K562 (cell line): Measurements from ENCODE around the gene SEMA6D. TPM values are rescaled to one million over a fixed set of nuclear protein-coding genes. Genes with fewer than 3 reads are reported as not detected.

Experiments used
- ATAC-seq: fragments of 200-7000 bp; cut with Tn5 transposase; 3 replicates; pipeline ENCODE4 v1.9.1; 2020; ENCODE audit warnings: moderate library complexity
- BruUV-seq: library from RNA; stranded (reverse); fragments of 400-500 nt; replicated peaks from 2 replicates; lab custom pipeline; 2021; lab: Mats Ljungman, UMichigan
- CTCF ChIA-PET: fragments of 300-600 bp; formaldehyde crosslinking; extraction: SDS; loops from one replicate; lab custom pipeline; 2021; ENCODE audit warnings: low intra/inter-chr PET ratio; lab: Yijun Ruan, JAX
- POLR2A ChIA-PET: fragments of 300-600, 350-650 bp; sonication (Branson Sonifier 250); formaldehyde crosslinking; extraction: SDS; loops from one replicate; lab custom pipeline; 2021; ENCODE audit warnings: antibody characterized with exemption, inconsistent platforms; lab: Yijun Ruan, JAX
- DNase-seq, 4 experiments: peaks; one replicate each; pipeline versions ENCODE4 v3.0.0 to v3.0.0-alpha.2; 2011 to 2018; ENCODE audit warnings: low spot score in 3 of 4, mixed read lengths in 3 of 4; ENCODE audit errors: extremely low read depth in 1 of 4
- FAIRE-seq: peaks from 2 replicates; lab custom pipeline; 2011; peaks lifted over from hg19 to GRCh38; lab: Jason Lieb, UNC
- H2AFZ ChIP-seq: 2 replicates; pipeline ENCODE4 v1.6.0; 2011; ENCODE audit warnings: low read depth, low read length, control low read depth, inconsistent platforms
- H3K27ac ChIP-seq: fragments of 200-600 bp; 3 replicates; pipeline ENCODE4 v1.8.0; 2011; ENCODE audit warnings: low read depth, mild to moderate bottlenecking, control low read depth, inconsistent platforms, low read length, moderate library complexity, mixed read lengths; ENCODE audit errors: extremely low read depth
- H3K27me3 ChIP-seq, 2 experiments: fragments of 300-600 bp in 1 of 2; 2 replicates in 1 of 2; 3 replicates in 1 of 2; pipeline versions ENCODE4 v1.6.0 to v1.8.0; 2011; ENCODE audit warnings: inconsistent platforms in 2 of 2, low read length in 2 of 2, mild to moderate bottlenecking in 1 of 2, mixed read lengths in 1 of 2, moderate library complexity in 1 of 2; ENCODE audit not compliant: control insufficient read depth in 2 of 2, insufficient read depth in 2 of 2
- H3K36me3 ChIP-seq: fragments of 300-600 bp; 3 replicates; pipeline ENCODE4 v1.8.0; 2011; ENCODE audit warnings: mild to moderate bottlenecking, low read length, inconsistent platforms; ENCODE audit not compliant: control insufficient read depth, insufficient read depth
- H3K4me1 ChIP-seq, 2 experiments: fragments of 200-600 bp in 1 of 2; replicated peaks in 1 of 2; 2 replicates in 1 of 2; 3 replicates in 1 of 2; pipeline versions ENCODE4 v1.5.1 to v1.8.0; 2011; ENCODE audit warnings: inconsistent platforms in 2 of 2, low read length in 2 of 2, mild to moderate bottlenecking in 1 of 2, mixed read lengths in 1 of 2, moderate library complexity in 1 of 2; ENCODE audit not compliant: control insufficient read depth in 2 of 2, insufficient read depth in 2 of 2
- H3K4me2 ChIP-seq: 2 replicates; pipeline ENCODE4 v1.6.1; 2011; ENCODE audit warnings: low read length, control low read depth, inconsistent platforms, mixed read lengths; ENCODE audit not compliant: insufficient read depth
- H3K4me3 ChIP-seq: fragments of 200-600 bp; sonication (generic), shearing (Covaris generic); 2 replicates; pipeline ENCODE4 v1.5.1; 2016; ENCODE audit warnings: control low read depth, inconsistent platforms
- H3K79me2 ChIP-seq: fragments of 200-600 bp; 3 replicates; pipeline ENCODE4 v1.8.0; 2011; ENCODE audit warnings: low read length, inconsistent platforms; ENCODE audit not compliant: control insufficient read depth, insufficient read depth
- H3K9ac ChIP-seq, 2 experiments: 2 replicates each; pipeline versions ENCODE4 v1.6.0 to v1.6.1; 2011; ENCODE audit warnings: low read depth in 2 of 2, low read length in 2 of 2, control low read depth in 1 of 2, inconsistent platforms in 1 of 2, mild to moderate bottlenecking in 1 of 2, mixed read lengths in 1 of 2; ENCODE audit not compliant: insufficient read depth in 1 of 2
- H3K9me1 ChIP-seq: one replicate; pipeline ENCODE4 v1.6.0; 2011; ENCODE audit warnings: inconsistent platforms, mild to moderate bottlenecking, low read length, moderate library complexity; ENCODE audit not compliant: control insufficient read depth, insufficient read depth
- H3K9me3 ChIP-seq: replicated peaks from 2 replicates; pipeline ENCODE4 v1.5.1; 2011; ENCODE audit warnings: low read depth, low read length, inconsistent platforms; ENCODE audit not compliant: control insufficient read depth, insufficient read depth
- H4K20me1 ChIP-seq: replicated peaks from 2 replicates; pipeline ENCODE4 v1.6.1; 2011; ENCODE audit warnings: low read length, inconsistent platforms, mixed read lengths; ENCODE audit not compliant: control insufficient read depth, insufficient read depth
- BACH1 ChIP-seq: fragments of 200-800 bp; sonication (Bioruptor generic); IDR thresholded peaks from 2 replicates; pipeline ENCODE4 v1.6.1; 2016; ENCODE audit warnings: missing genetic modification characterization, missing compliant biosample characterization
- CBX1 ChIP-seq: sonication (generic); IDR thresholded peaks from 2 replicates; pipeline ENCODE4 v1.6.1; 2016; ENCODE audit warnings: antibody characterized with exemption, low read depth, mild to moderate bottlenecking
- CREB1 ChIP-seq, 2 experiments: sonication (generic) in 1 of 2; formaldehyde crosslinking in 1 of 2; IDR thresholded peaks; 2 replicates each; pipeline versions ENCODE4 v1.6.1 to v1.8.0; 2012 to 2022; ENCODE audit warnings: inconsistent platforms in 1 of 2, mild to moderate bottlenecking in 1 of 2, missing genetic modification reagents in 1 of 2, moderate library complexity in 1 of 2
- FOXK1 ChIP-seq: sonication (generic); formaldehyde crosslinking; IDR thresholded peaks from 2 replicates; pipeline ENCODE4 v1.8.0; 2022; ENCODE audit warnings: missing genetic modification reagents, mild to moderate bottlenecking, borderline replicate concordance
- MYNN ChIP-seq, 2 experiments: sonication (generic); formaldehyde crosslinking in 1 of 2; IDR thresholded peaks; 2 replicates each; pipeline versions ENCODE4 v1.5.0 to v1.6.1; 2016 to 2020; ENCODE audit warnings: antibody characterized with exemption in 1 of 2, missing genetic modification reagents in 1 of 2
- POLR2AphosphoS2 ChIP-seq: IDR thresholded peaks from 2 replicates; pipeline ENCODE4 v1.6.1; 2012; ENCODE audit warnings: low read length, improper control_type of control experiment
- SRSF3 ChIP-seq: fragments of 200-400 bp; formaldehyde crosslinking; IDR thresholded peaks from 2 replicates; pipeline ENCODE4 v1.6.1; 2016; ENCODE audit warnings: mild to moderate bottlenecking, low read length, moderate library complexity; ENCODE audit not compliant: insufficient read depth
- ZNF253 ChIP-seq: fragments of 250-450 bp; sonication (Bioruptor Pico); conservative IDR thresholded peaks from 2 replicates; pipeline ENCODE4 v1.6.1; 2021; ENCODE audit warnings: mild to moderate bottlenecking
- ZNF347 ChIP-seq: fragments of 450-650 bp; formaldehyde crosslinking; IDR thresholded peaks from 2 replicates; pipeline ENCODE4 v1.4.0; 2020; ENCODE audit warnings: low read depth, mild to moderate bottlenecking, moderate library complexity
- ZNF707 ChIP-seq: fragments of 250-450 bp; sonication (Bioruptor Pico); conservative IDR thresholded peaks from 2 replicates; pipeline ENCODE4 v1.8.0; 2022; ENCODE audit warnings: inconsistent platforms, mild to moderate bottlenecking, moderate library complexity
- WGBS: fragments of 100-300 bp; shearing (Covaris generic); methylation state at CpG from one replicate; pipeline ENCODE4 v1.1.6; 2016; ENCODE audit warnings: low coverage, mixed read lengths; ENCODE audit not compliant: insufficient coverage; ENCODE audit errors: missing lambda C conversion rate; 5-methylcytosine and 5-hydroxymethylcytosine counted together
- in situ Hi-C: fragments of 300-500 bp; cut with MboI; formaldehyde crosslinking; loops from 4 replicates; pipeline ENCODE4 v1.15.0; 2018; ENCODE audit warnings: inconsistent platforms, mixed read lengths
- intact Hi-C: fragments of 100-400 bp; cut with micrococcal nuclease; formaldehyde crosslinking; loops from 2 replicates; pipeline ENCODE4 v1.14.2; 2022
- polyA plus RNA-seq, 8 experiments: library from polyadenylated mRNA; depleted of rRNA in 4 of 8; stranded (reverse) in 5 of 8; unstranded in 3 of 8; fragments of >200 nt; fragmentation: Nextera tagmentation in 2 of 8; fragmentation: Illumina TruSeq in 1 of 8; extraction: Ambion mirVana in 2 of 8; extraction: Trizol in 1 of 8; gene quantifications; 2 replicates each; pipeline versions ENCODE4 v1.2.1 to v1.2.3, GENCODE V29; 2011 to 2014; ENCODE audit warnings: inconsistent platforms in 1 of 8, missing spikeins in 1 of 8
- total RNA-seq, 7 experiments: library from RNA; depleted of rRNA in 6 of 7; stranded (reverse); fragments of >200 nt in 6 of 7; fragmentation: Illumina TruSeq in 2 of 7; extraction: Trizol in 2 of 7; gene quantifications; 2 replicates each; pipeline versions ENCODE4 v1.2.1 to v1.2.3, GENCODE V29; 2011 to 2021; ENCODE audit warnings: low replicate concordance in 1 of 7
- TF ChIP-seq, protein P1 (sequence below): fragments of 250-450 bp; sonication (Bioruptor Pico); IDR thresholded peaks from 2 replicates; pipeline ENCODE4 v1.4.0; 2020; ENCODE audit warnings: borderline replicate concordance

SEMA6D gene
- total and polyA plus RNA-seq, 9 of the 15 experiments (the other 6 are each of a cell fraction or from before 2014, with no cell fraction given), result not detected

DNA sequence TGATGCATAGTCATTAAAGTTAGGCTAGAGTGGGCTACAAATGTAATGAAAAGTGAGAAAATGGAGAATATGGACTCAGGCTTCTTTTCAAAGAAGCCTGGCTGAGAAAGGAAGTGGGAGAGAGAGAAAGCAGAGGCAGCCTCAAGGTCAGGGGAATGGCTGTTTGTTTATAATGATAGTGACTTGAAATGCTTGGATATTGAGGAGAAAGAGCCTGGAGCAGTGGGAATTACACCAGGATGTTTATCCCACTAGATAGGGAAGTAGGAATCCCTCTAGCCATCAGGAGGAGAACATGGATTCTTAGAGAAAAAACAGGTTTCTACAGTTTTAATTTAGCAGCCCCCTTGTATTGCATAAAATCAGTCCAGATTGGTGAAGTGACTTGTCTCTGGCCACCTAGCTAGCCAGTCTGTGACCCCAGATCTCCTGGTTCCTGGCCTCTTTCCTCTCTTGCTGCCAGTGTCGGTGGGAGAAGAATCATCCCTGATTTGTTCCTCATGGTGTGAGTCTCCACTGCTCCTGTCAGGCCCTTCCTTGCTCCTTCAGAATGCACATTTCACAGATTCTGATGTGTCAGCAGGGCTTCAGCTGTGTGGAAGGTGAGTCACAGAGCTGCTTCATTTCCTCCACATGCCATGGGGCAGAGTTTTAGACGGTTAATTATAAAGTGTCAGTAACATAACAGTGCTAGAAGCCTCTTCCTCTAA lies 32.9 kb downstream of the SEMA6D start:
- 0% methylated on average over 2 of the region's 2 CpGs for WGBS
- no peak for TF ChIP-seq POLR2AphosphoS2
- TF ChIP-seq, protein P1, sequence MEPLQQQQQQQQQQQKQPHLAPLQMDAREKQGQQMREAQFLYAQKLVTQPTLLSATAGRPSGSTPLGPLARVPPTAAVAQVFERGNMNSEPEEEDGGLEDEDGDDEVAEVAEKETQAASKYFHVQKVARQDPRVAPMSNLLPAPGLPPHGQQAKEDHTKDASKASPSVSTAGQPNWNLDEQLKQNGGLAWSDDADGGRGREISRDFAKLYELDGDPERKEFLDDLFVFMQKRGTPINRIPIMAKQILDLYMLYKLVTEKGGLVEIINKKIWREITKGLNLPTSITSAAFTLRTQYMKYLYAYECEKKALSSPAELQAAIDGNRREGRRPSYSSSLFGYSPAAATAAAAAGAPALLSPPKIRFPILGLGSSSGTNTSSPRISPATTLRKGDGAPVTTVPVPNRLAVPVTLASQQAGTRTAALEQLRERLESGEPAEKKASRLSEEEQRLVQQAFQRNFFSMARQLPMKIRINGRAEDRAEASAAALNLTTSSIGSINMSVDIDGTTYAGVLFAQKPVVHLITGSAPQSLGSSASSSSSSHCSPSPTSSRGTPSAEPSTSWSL (CRISPR knock-in tag), result no peak
- no peak for TF ChIP-seq CREB1 (IDR thresholded peaks at IDR 0.05)
- TF ChIP-seq CREB1 (CRISPR knock-in tag; IDR thresholded peaks at IDR 0.05), result no peak
- TF ChIP-seq MYNN (IDR thresholded peaks at IDR 0.05), result no peak
- TF ChIP-seq MYNN (CRISPR knock-in tag; IDR thresholded peaks at IDR 0.05), result no peak
- no peak for TF ChIP-seq SRSF3
- TF ChIP-seq FOXK1 (CRISPR knock-in tag), result no peak
- no peak for TF ChIP-seq ZNF707 (CRISPR knock-in tag)
- no peak for TF ChIP-seq ZNF347 (CRISPR knock-in tag)
- TF ChIP-seq CBX1, result no peak
- TF ChIP-seq ZNF253 (CRISPR knock-in tag), result no peak
- TF ChIP-seq BACH1 (tag), result no peak
- TF ChIP-seq, all 486 proteins: peak for 0
- H3K27me3 ChIP-seq, result no peaks in the 10 kb centered on the region
- no peak for ATAC-seq
- no peaks in the 10 kb centered on the region for H3K36me3 ChIP-seq
- no TSS peak for BruUV-seq
- no peaks in the 10 kb centered on the region for H4K20me1 ChIP-seq
- FAIRE-seq, result no peak
- H3K9me3 ChIP-seq, result no peaks in the 10 kb centered on the region
- ChIA-PET CTCF (no interaction called here), POLR2A (interaction anchor here (0.7 kb wide), 1 partner anchor 9 kb away, joined by 3 read pairs; no protein-coding TSS in a partner anchor)
- intact Hi-C loops (no loop called here), in situ Hi-C loops (no loop called here)
- no peak for DNase-seq
- no peak overlapping the region for H2AFZ ChIP-seq
- no peak overlapping the region for H3K9ac ChIP-seq
- no peaks in the 10 kb centered on the region for H3K9me1 ChIP-seq
- H3K27ac ChIP-seq, result no peak overlapping the region
- no peaks in the 10 kb centered on the region for H3K4me1 ChIP-seq
- H3K4me3 ChIP-seq, result no peak overlapping the region
- no peak overlapping the region for H3K4me2 ChIP-seq
- H3K79me2 ChIP-seq, result no peaks in the 10 kb centered on the region
